T-helper 1 cell (primary cell): ENCODE results near the gene IGSF3.

Experiments
- DNase-seq, 5 donors: peaks; one replicate each; pipeline ENCODE4 v3.0.0-alpha.2; 2012 to 2020

IGSF3 gene

DNA sequence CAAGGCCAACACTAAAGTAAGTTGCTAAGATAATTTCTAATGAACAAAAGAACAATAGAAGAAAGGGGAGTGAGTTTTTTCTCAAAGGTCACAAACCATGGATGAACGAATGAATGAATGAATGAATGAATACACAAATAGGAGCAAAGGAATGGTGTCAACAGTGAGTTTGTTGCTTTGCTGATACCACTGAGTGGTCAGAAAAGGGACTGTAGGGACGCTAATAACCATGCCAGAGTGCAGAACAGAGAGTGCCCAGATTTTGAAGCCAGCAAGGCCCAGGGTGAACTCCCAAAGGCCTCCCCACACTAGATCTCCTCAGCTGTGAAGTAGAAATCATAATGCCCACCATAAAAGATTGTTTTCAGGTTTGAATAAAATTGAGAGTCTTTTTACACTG is 112.6 kb downstream of the IGSF3 start:
- DNase-seq = no peak

GRCh38 chr1:116553386-116554115 is 114.0 kb downstream of the IGSF3 start:
- no peak for DNase-seq

DNA sequence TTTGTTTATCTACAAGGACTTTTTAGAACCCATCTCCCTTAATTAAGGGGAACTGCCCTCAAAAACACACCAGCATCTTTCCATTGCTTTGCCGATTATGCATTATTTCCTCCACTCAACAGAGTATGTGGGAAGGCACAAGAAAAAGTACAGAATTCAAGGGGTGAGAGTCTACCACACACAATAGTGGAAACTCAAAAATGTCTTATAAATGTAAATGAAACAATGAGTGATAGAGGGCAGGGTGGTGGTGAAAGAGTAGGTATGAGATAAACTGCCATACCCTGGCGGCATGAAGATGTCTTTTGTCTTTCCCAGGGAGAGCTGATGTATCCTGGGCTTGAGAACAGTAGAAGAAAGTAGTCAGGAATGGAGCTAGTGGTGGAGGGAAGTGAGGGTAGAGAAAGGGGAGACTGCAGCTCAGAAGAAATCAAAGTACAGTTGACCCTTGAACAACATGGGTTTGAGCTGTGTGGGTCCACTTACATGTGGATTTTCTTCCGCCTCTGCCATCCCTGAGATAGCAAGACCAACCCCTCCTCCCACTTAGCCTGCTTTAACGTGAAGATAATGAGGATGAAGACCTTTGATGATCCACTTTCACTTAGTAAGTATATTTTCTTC is 121.1 kb downstream of the IGSF3 start:
- no peak for DNase-seq

DNA sequence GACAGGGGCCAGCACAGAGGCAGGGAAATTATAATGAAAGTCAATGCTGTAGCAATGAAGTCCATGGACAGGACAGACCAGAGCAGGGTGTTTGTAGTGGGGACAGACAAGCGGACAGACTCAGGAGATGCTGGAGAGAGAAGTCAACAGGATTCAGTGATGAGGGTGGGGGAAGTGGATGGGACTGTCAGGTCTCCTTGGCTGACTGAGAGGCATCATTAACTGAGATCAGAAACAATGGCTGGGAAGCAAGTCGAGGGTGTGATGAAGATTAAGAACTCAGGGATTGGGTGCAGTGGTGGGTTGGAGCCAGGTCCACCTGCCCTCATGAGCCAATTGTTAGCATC is 122.2 kb downstream of the IGSF3 start:
- no peak for DNase-seq

DNA sequence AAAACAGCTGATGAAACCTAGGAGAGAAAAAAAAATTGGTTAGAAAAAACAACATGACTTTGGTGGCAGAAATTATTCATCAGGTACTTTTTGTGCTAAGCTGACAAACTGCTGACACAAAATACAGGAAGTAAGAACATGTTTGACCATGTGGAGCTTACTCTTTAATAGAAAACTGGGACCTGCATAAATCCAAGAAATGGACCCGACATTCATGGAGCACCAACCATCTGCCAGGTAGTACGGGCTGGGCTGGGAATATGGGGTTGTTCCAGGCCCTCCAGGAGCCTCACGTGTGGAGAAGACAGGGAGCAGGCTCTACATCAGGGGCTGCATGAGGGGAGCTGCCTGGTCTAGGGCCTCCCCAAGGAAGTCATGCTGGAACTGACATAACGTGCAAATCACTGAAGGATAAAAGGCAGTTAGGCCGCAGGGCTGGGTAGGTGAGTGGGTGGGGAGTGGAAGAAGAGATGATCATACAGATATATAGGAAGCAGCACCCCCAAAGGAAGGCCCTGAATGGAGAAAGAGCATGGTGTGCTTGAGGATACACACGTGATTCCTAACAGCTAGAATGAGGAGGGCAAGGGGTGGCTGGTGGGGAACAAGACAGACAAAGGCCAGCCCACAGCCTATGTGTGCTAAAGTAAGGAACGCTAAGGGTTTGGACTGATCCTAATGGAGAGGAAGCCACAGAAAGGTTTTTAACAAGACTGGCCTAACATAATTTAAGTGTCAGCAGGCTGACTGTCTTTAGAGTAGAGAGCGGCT is 122.8 kb downstream of the IGSF3 start:
- peak in 1 of 5 donors; percentile 59 for DNase-seq

DNA sequence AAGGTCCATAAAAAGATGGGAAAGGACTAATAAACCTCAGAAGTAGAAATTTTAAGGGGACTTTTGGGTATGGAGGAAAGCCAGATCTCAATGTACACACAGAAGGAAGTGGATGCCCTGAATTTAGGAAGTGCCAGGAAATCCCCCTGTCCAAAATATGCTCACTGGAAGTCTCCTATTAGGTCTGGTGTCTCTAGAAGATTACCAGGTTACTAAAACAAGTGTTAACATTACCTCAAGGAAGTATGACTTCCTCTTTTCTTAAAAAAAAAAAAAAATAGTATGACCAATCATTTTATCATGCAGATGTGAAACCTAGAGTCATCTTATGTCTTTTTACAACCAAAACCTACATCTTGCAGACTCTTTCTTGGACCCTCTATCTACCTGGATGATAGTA is 127.4 kb downstream of the IGSF3 start:
- DNase-seq = peak in 1 of 5 donors; percentile 53

DNA sequence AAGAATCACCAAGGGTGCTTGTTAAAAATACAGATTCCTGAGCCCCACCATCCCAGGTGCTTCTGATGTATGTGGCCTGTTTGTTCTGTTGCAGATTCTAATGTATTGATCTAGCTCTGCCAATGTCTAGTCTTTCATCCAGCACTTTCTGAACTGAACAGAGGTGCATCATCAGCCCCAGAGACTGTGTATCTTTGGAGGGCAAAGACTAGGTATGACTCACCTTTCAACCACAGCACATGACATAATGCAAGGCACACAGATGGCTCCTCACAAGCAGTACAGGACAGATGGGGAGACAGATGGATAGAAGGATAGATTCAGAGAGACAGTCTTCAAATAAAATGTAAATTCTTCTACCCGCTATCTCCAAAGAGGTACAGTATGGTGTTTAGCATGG is 129.0 kb downstream of the IGSF3 start:
- peak in 1 of 5 donors; percentile 81 for DNase-seq

DNA sequence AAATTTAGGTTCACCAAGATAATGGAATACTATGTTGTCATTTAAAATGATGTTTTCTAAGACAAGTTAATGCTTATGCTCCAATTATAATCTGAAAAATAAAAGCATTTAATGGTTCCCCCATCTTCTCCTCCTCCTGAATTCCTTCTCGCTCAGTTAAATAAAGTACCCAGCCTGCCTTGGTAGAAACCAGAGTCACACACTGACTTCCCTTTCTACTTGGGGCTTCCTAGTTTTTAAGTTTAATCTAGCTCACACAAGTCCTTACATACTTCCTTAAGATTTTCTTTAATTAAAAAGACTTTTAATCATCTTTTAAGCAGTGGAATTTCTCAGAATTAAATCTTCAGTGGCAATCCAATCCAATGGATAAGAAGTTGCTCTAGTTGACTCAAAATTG is 129.6 kb downstream of the IGSF3 start:
- DNase-seq = no peak

GRCh38 chr1:116537040-116537831 is 130.3 kb downstream of the IGSF3 start:
- no peak for DNase-seq

- no peak for DNase-seq
Measured at GRCh38 chr1:116534014-116534739, 133.4 kb downstream of the IGSF3 start.

GRCh38 chr1:116533429-116533820 is 134.1 kb downstream of the IGSF3 start:
- DNase-seq = no peak

DNA sequence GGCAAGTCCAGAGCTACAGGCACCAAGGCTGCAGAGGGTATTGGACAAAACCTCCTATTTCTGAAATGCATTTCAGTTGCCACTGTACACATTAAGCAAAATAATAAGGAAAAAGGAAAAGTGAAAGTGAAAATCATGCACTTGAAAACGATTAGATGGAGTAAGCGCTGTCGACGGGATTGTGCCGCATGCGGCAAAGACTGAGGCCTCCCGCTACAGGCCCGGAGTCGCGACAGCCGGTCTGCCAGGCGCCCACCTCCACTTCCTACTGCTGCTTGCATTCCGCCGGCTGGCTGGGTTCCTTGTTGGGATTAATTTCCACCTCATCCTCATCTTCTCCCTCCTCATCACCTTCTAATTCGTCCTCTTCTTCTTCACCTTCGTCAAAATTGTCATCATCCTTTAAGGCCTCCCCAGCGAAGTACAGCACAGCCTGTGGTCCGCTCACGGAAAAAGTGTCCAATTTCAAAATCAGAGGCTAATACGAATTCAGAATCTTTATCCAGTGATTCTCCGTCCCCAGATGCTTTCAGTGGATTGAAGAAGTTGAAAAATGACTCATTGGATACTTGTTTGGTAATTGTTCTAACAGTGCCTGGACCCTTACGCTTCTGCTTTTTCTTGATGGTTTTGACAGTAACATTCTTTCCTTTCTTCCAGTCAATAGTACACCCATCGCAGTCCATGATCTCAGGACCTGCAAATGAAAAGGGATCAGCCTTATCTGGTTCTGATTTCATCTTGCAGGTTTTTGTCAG is 134.7 kb downstream of the IGSF3 start:
- no peak for DNase-seq

DNA sequence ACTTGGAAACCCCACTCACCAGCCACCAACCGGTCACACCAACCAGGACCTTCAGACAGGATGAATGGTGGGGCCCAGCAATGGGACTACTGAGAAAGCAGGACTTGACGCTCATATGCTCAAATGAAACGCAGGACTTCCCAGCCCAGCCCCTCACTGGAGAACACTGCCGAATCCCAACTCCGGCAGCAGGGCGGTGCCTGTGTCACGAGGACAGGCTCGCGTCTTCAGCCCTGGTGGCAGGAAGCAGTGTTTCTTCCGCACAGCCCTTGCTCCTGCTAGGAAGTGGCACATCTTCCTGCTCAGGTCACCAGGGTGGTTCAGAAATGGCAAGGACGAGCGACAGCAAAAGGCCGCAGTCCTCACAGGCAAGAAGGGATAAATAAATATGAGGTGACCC is 135.6 kb downstream of the IGSF3 start:
- DNase-seq = no peak

- DNase-seq = no peak
Measured at GRCh38 chr1:116529681-116530080, 137.9 kb downstream of the IGSF3 start.

- no peak for DNase-seq
Measured at GRCh38 chr1:116529199-116529631, 138.3 kb downstream of the IGSF3 start.

GRCh38 chr1:116528329-116529083 is 139.0 kb downstream of the IGSF3 start:
- no peak for DNase-seq

DNA sequence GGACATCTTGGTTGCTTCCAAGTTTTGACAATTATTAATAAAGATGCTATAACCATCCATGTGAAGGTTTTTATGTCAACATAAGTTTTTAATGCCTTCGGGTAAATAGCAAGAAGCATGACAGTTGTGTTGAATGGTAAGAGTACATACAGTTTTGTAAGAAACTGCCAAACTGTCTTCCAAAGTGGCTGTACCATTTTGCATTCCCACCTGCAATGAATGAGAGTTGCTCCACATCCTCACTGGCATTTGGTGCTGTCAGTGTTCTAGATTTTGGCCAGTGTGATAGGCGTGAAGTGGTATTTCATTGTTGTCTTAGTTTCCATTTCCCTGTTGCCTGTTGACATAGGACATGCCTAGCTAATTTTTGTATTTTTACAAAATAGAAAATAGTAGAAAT is 142.1 kb downstream of the IGSF3 start:
- DNase-seq = no peak
